Heart left ventricle (tissue), 13 donors: ENCODE results near the gene CCDC92B.

ENCODE experiments used
- POLR2A ChIP-seq, 2 donors: fragments of 450-650 bp; IDR thresholded peaks; one replicate each; pipeline ENCODE4 v1.6.1; 2017; ENCODE audit warnings: antibody characterized with exemption in 2 of 2, mild to moderate bottlenecking in 2 of 2, moderate library complexity in 2 of 2
- TF ChIP-seq, protein P1 (sequence below), 12 donors: fragments of 200-600 bp; sonication (generic) in 4 of 12; IDR thresholded peaks; one replicate each; pipeline versions ENCODE4 v1.5.0 to v1.8.0; 2018 to 2022; ENCODE audit warnings: antibody characterized with exemption in 12 of 12, mild to moderate bottlenecking in 5 of 12
- donor health status: ischemic (EF 13 %, LVEDD 7.1; RV severe dilation, severe dysfunction).
- donor health status: DM: no; HTN: yes; CAD: no.
- donor health status: DM: no; HTN: no; CAD: no.
- donor health status: ischemic (EF 25% LVEDD 6.9; RV normal size, moderate dysfunction).
- donor health status: ischemic (EF 25% LVEDD 5.7; RV mildly dilated, moderate dysfunction).
- donor health status: ischemic (EF 35%, LVEDD 5.7; RV mildly dilated, moderate dysfunction).
- donor health status: nonischemic (EF 11% LVEDD 7.7; RV severe dilation, severe dysfunction).
- donor health status: DM: yes; HTN: yes; CAD: no.
- donor health status: PGD.
- donor health status: ischemic (EF 29% LVEDD 5.4; RV normal size, mild dysfunction).
- donor health status: nonischemic (EF 23%, LVEDD 6.1; RV moderate dilation, normal function).

DNA sequence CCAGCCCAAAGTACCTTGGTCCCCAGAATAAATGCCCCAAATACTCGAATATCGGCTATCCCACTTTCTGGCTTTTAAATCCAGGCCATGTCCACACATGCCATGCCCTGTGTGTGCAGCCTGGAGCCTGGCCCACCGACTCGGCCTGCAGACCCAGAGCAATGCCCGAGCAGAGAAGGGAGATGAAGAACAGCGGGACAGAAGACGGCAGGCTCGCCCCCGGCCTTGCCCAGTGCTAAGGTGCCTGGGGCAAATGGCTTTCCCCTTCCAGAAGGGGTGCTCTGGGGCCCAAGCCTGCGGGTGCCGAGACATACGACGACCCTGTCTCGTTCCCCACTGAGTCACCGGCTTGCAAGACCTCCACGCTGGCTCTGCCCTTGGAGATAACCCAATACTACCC, 45.8 kb downstream of the CCDC92B start:
- TF ChIP-seq, protein P1, sequence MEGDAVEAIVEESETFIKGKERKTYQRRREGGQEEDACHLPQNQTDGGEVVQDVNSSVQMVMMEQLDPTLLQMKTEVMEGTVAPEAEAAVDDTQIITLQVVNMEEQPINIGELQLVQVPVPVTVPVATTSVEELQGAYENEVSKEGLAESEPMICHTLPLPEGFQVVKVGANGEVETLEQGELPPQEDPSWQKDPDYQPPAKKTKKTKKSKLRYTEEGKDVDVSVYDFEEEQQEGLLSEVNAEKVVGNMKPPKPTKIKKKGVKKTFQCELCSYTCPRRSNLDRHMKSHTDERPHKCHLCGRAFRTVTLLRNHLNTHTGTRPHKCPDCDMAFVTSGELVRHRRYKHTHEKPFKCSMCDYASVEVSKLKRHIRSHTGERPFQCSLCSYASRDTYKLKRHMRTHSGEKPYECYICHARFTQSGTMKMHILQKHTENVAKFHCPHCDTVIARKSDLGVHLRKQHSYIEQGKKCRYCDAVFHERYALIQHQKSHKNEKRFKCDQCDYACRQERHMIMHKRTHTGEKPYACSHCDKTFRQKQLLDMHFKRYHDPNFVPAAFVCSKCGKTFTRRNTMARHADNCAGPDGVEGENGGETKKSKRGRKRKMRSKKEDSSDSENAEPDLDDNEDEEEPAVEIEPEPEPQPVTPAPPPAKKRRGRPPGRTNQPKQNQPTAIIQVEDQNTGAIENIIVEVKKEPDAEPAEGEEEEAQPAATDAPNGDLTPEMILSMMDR (IDR thresholded peaks at IDR 0.05), result no peak
- TF ChIP-seq POLR2A (IDR thresholded peaks at IDR 0.05), result no peak
